Activated effector memory CD4-positive, alpha-beta T cell treated with Interleukin-2 at 50 U/mL for 16 hours (primary cell): Measurements from ENCODE around the gene HEMGN.
"Not testable (repeated sequence)": the region's sequence is repeated elsewhere in the genome, so short reads cannot be mapped to it uniquely, and the experiment has no call there.

Source experiments
- DNase-seq: peaks from one replicate; pipeline ENCODE4 v3.0.0-alpha.2; 2020

The HEMGN gene, protein sequence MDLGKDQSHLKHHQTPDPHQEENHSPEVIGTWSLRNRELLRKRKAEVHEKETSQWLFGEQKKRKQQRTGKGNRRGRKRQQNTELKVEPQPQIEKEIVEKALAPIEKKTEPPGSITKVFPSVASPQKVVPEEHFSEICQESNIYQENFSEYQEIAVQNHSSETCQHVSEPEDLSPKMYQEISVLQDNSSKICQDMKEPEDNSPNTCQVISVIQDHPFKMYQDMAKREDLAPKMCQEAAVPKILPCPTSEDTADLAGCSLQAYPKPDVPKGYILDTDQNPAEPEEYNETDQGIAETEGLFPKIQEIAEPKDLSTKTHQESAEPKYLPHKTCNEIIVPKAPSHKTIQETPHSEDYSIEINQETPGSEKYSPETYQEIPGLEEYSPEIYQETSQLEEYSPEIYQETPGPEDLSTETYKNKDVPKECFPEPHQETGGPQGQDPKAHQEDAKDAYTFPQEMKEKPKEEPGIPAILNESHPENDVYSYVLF

DNA sequence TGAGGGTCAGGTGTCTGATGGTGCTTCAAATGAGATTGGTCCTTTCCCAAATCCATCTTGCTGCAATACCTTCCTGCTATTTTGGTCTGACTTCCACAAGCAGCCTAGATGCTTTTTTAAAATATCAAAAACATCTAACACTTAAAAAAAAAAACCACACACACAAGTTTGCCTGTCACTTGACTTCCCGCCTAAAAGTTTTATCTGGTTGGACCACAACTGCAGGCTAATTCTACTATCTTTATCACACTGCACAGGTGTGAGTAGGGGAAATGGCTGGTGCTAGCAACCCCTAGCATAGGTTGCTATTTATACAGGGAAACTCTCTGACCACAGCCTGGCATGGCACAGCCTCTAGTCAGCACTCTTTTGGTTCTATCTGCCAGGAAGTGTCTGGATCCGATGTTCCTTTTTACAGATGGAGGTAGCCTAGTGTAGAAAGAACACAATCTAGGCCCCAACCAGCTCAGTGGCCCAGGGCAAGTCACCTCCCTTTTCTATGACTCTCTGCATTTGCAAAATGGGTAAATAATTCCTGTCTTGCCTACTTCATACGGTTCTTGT lies at the start of gene HEMGN:
HEMGN (minus strand) TSS at position 92 of the 564 bp plus-strand sequence; CDS start at position 56, 36 bp downstream.
- peak; percentile 9 for DNase-seq

DNA sequence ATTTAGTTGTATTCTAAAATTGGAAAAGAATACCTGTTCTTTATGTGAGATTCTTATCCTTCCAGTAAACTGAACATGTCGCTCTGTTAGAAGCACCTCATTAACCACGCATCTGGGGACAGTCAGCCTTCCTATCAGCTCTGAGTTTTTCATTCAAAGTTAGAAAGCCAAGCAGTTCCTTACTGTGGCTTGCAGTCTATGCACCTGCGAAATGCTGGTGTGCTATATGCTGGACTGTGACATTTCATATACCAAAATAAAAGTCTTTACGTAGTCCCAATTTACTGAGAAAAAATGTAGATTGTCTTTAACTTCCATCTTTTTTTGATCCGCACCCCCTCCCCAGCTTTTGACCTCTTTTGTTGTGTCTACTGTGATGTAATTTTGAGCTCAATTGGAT lies 49.5 kb upstream of the HEMGN start:
- no peak for DNase-seq

DNA sequence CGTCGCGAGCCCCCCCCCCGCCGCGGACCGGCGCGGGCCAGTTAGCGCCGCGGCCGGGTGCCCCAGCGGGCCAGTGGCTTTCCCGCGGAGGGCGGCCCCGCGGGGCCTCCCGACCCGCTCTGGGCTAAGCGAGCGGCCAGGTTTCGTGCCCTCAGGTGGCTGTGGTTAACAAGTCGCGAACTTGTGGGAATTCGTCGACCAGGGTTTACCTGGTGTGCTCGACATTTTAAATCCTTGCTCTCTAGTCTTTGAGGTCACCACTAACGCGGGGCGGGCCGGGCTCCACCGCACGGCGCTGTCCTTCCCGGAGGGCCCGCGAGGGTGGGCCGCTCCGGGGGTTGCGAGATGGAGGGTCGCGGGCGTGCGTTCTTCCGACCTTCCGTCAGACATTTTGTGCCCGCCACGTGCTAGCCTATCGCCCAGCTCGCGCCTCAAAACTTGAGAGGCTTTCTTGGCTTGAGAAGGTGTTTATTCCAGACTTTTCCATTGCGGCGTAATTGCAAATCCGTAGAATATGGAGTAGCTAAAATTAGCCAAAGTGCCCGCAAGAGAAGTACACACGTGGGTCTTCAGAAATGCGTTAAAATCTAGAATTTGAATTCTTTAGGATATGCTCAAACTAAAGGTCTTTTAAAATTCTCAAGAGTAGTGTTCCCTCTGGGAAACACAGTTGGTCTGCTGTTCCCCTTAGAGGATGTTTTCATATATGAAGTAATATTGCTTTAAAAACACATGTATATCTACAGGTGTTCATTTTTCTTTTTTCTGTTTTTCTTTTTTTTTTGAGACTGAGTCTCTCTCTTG lies 47.3 kb upstream of the HEMGN start:
- DNase-seq = no peak

DNA sequence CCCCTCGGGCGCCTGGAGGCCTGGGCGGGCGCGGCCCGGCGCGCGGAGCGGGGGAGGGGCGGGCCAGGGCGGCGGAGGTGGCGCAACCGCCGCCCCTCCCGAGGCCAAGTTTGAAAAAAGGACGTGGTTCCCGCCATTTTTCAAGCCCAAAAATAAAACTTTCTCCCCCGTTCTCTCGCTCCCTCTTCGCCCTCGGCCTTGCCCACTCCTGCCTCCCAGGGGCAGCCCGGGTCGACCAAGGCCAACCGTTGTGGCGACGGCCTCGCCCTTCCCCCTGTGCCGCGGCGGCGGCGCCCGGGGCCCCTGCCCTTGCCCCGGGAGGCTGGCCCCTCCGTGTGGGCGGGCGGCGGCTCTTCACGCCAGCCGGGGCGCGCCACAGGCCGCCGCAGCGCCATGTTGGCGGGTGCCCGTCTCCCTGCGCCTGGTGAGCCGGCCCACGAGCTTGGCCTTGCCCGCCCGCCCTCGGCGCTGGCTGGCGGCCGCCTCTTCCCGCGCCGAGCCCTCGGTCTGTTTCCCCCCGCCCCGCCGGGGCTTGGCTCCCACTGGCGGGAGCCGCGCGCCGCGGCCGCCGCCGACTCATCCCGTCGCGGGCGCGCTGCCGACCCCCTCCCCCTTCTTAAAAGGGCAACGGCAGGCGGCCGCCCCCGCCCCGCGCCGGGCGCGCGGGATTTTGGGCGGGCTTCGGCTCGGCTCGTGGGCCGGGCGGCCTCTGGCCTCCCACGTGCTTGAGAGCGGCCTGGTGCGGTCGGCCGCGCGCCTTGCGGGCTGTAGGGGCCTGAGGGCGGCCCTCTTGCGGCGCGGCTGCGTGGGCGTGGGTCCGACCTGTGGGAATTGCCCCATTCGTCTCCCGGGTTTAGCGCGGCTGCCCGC lies 46.5 kb upstream of the HEMGN start:
- DNase-seq = peak; percentile 66

DNA sequence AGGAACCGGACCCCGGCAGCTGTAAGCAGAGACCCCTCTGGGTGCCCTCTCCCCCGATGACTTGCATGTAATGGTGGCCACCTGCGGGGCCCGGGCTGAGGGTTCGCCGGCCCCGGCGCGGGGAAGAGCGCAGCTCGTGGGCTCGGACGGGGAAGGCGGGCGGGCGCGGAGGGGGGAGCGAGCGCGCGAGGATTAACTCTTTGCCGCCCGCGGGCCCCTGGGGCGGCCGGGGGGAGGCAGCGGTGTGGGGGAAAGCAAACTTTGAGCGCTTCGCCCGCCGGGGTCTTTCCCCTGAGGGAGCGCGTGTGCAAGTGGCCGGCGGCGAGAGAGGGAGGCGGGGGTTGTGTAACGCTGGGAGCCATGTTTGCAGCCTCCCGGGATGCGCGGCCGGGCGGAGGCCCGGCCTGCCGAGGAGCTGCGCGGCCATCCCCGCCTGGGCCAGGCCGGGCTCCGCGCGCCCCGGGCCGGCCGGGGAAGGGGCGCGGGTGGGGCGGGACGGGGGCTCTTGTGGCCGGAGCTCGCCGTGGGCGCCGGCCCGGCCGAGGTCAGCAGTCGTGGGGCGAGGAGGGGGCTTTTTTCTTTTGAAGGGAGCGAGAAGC lies 45.7 kb upstream of the HEMGN start:
- peak; percentile 55 for DNase-seq

DNA sequence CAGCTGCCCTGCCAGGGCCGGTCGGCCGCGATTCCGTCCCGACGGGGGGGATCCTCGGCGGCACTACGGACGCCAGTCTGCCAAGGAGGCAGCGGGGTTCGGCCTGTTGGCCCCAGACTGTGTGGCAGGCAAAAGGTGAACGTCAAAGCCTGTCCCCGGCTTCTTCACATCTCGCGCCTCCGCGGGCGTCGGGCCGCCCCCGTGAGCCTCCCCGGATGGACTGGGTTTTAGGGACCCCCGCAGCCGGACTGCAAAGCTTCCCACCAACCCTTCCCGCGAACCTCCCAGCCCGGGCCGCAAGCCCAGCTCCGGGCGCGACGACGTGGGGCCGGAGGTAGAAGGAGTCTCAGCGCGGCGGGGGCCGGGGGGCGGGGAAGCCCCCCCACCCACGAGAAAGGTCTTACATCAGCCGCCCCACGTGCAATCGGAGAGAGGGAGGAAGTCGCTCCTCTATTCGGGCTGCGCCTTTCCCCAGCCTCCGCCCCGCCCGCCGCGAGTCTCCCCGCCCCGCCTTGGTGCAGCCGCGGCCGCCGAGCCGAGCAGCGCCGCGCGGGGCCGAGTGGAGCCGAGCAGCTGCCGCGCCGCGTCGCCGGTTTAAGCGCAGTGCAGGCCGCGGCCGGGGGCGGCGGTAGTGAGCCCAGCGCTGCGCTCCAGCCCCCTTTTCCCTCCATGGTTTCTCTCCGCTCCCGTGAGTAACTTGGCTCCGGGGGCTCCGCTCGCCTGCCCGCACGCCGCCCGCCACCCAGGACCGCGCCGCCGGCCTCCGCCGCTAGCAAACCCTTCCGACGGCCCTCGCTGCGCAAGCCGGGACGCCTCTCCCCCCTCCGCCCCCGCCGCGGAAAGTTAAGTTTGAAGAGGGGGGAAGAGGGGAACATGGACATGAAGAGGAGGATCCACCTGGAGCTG lies 45.0 kb upstream of the HEMGN start, which contains the start of gene ANP32B:
ANP32B (plus strand) TSS at position 659 of the 906 bp plus-strand sequence; CDS start at position 874, 215 bp downstream.
- peak; percentile 92 for DNase-seq

DNA sequence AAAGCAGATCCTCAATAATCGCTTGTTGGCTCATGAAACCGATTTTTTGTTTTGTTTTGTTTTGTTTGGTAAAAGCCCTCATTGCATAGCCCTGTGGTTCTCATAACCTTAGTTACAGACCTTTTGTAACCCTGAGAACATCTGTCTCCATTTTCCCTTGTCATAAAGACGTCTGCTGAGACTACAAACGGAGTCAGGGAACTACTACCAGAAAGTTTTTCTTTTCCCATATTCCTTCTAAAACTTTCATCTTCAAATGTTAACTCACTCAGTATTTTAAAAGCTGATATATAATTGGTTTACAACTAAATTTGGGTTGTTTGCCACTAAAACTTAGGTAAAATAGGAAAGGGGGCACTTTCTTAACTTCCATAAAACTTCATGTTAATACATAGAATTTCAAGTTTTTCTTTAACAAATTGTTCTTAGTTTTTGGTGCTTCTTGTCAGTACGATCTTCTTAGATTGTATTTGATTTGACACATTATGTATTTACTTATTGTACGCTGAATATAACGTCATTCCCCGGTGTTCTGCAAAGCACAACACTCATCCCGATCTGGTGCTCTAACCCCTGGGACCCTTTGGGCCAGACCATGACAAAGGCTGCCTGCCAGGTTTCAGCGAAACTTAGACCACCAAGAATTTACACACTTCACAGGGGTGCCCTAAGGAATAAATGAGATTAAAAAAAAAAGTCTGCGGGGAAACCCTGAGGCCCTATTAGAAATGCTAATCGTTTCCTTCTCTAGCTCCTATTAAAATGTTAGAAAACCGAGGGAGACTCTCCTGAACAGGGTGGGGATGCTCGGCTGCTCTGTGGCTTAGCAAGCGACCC lies 44.1 kb upstream of the HEMGN start:
- DNase-seq = no peak

DNA sequence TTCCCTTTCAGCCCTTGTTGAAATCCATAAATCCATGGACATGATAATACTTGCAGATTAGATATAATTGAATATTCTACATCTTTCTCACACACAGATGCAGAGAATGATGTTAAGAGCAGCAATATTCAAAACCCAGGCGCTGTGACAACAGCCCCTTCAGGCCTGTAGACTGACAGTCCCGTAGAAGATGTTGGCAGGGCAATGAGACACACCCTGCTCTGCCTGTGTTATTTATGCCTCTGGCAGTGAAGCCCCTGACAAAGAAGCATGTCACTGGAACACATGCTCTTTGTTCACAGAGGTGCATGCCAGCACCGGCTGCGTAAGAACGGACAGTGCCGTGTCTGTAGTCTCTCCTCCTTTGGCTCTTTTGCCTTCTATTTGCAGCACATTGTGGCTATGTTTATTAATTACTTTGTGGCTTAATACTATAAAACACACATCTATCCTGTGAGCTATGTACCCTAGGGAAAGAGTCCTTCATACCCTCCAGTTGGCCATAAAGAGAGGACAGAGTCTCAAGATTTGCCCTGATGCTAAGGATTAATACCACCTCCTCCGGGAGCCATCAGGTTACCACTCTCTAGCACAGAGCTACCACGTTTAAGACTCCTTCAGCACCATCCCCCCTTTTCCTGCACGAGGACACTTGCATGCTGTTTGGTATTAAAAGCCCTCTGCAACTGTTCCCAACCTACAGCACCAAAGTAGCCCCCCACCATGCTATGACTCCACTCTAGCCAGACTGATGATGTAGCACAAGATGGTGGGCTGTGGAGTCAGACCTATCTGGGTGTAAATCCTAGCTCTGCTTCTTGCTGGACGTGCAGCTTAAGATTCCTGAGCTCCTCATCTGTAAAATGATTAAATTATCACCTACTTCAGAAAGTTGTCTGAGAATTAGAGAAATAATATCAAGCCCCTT lies 43.2 kb upstream of the HEMGN start:
- DNase-seq = no peak

DNA sequence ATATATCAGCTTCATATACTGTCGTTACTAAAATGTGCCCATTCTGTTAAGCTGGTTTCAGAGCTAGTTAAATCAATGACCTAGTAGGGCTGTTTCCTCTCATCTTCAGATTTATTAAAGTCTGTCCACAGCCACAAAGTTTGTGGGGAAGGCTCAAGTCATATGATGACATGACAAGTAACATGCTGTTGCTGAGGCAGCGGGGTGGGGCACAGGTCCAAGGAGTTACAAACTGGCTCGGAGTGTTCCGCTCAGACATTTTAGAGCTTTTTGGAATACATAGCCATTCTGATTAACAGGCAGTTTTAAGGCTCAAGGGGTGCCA lies 42.5 kb upstream of the HEMGN start:
- no peak for DNase-seq

DNA sequence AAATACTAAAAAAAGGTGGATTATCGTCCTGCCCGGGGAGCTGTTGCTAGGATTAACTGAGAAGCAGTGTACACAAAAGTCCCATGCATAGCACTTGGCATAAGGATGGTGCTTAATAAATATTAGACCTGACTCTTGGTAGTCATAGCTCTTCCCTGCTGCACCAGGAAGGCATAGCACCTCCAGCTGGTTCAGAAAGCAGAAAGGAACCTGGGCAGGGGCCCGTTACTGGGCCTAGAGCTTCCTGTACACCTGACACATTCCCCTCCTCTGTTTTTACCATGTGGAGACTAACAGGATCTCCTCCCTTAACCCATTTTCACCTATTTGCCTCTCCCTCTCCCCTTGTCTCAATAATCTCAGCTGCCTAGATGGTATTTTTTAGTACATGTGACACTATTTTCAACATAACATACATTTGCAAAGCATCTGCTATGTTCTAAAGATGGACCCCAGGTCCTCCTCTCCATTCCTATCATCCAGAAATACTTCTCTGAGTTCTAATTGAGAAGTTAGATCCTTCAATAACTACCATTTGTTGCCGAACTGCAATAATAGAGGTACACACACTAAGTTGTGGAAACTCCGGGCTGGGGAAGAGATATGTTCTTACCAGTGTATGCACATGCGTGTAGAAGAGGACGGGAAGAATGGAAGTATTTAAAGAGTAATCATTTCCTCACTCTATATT lies 42.0 kb upstream of the HEMGN start:
- DNase-seq = no peak

DNA sequence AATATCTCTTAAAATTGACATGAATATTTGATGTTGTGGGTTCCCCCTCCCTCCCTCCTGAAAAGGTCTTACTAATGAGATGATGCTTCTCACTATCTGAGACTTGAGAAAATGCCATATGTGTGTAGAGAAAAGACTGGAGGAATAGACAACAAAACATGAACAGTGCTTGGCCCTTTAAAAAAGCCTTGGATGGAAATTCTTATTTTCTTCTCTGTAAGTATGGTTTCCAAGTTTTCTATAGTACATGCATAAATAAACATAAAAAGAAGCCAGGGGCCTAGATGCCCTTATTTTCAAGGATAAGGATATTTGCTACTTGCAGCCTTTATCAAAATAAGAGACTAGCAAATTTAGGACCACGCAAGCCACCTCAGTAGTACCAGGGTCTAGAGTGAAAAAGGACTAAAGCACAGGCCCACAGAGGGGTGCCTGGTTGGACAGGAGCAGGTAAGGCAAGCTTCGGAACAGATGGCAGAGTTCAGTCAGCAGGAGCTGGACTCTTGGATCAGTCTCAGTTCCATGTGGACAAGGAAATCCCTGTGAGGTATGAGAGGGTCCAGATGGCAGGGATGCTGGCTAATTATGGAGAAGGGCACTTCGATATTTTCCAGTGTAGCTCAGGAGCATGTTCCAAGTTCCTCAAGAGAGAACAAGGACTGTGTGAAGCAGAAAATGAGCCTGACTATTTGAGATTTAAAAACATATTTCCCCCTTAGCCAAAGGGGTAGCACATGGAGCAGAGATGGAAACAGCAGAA lies 40.6 kb upstream of the HEMGN start:
- no peak for DNase-seq

DNA sequence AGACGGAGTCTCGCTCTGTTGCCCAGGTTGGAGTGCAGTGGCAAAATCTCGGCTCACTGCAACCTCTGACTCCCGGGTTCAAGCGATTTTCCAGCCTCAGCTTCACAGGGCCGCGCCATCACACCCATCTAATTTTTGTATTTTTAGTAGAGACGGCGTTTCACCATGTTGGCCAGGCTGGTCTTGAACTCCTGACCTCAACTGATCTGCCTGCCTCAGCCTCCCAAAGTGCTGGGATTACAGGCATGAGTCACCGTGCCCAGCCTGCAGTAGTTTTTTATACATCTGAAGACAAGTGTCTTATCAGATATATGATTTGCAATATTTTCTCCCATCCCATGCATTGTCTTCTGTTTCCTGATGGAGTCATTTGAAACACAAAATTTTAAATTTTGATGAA lies 38.7 kb upstream of the HEMGN start:
- not testable (repeated sequence) for DNase-seq

DNA sequence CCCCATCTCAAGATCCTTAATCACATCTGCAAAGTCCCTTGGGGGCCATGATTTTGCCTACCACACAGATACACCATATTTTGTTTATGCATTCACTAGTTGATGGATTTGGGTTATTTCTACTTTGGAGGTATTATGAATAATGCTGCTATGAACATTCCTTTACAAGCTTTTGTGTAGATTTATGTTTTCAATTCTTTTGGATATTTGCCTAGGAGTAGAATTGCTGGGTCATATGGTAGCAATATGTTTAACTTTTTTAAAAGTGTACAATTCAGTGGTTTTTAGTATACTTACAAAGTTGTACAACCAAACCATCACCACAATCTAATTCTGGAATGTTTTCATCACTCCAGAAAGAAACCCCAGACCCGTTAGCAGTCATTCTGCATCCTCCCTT lies 37.4 kb upstream of the HEMGN start:
- no peak for DNase-seq

DNA sequence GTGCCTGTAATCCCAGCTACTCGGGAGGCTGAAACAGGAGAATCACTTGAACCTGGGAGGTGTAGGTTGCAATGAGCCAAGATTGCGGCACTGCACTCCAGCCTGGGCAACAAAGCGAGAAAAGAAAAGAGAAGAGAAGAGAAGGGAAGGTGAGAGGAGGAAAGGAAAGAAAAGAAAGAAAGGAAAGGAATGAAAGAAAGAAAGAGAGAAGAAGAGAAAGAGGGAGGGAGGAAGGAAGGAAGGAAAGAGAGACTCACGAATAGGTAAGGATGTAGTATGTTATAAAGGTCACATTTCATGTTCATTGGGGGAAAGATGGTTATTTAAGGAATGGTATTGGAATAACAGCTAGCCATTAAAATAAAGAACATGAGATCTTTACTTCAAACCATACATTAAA lies 34.8 kb upstream of the HEMGN start:
- no peak for DNase-seq

DNA sequence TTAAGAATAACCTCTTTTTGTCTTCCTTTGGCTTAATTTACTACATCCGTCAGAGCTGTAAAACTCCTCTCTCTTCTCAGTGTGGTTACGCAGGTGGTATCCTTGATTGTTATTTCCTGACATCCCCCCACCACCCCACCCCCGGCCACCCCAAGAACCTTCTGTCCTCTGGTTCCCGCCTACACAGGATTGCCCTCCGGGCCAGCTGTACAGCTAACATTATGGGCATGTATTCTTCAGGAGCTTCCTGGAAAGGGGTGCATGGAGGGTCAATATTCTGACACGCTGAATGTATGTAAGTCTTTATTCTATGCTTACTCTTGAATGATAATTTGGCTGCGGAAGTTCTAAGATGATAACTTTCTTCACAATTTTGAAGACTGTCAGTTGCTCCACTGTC lies 32.2 kb upstream of the HEMGN start:
- no peak for DNase-seq

DNA sequence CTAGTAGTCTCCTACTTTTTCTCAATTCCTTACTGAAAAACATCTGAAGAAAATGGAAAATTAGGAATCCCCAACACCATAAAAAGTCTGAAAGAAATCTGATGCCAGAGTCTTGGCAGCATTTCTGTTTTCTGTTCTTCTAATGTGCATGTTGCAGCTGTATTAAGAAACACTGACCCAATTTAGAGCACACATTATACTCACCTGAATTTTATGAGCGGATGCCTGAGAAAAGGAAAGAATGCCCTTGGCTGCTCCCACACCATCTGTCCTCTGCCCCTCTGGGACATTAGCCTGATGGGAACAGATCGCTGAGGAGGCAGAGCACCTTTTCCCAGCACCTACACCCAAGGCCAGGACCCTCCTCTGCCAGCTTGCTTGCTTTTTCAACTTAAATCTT lies 31.0 kb upstream of the HEMGN start:
- DNase-seq = no peak

DNA sequence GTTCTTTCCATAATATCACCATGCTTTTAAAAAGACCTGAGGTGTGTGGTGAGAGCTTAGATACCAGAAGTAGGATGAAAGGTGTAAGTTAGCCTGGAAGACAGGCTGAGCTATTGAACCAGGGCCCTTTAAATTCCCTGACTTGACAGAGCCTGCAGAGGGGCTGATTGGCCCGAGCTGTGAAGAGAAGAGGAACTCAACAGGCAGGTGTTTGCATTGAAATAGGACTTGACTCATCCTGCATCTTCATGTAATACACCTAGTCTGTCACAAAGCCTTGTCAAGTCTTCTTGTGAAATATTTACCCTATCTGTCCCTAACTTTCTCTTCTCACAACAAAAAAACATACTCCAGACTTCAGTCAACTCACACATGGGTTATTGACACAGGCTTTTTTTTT lies 28.5 kb upstream of the HEMGN start:
- DNase-seq = no peak

DNA sequence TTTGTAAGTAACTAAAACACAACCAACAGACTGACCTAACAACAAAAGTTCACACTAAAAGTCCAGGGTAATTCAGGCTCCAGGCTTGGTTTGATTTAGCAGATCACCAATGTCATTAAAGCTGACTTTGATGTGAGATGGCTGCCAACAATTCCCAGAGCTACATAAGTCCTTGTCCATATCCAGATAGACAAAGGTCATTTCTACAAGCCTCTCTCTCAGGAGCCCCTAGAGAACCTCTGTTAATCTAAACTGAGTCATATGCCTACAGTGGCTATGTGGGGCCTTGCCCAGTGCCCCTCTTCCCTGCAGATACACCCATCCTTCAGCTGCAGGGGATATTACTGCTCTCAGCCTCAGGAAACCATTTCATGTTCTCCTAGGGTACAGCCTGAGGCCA lies 26.9 kb upstream of the HEMGN start:
- no peak for DNase-seq
